Spleen (tissue), 11 donors: ENCODE measurements around the gene ARFIP1. TPM values are rescaled to one million over a fixed set of nuclear protein-coding genes. Genes with fewer than 3 reads are reported as not detected.

ENCODE experiments used
- DNase-seq: peaks from one replicate; pipeline ENCODE4 v3.0.0-alpha.2; 2020
- H3K27ac ChIP-seq, 8 donors: fragments of 200-600 bp; sonication (generic) in 7 of 8; 1 replicate in 4 of 8; 2 replicates in 4 of 8; pipeline versions ENCODE4 v1.5.0 to v1.8.0; 2016 to 2021; ENCODE audit warnings: inconsistent platforms in 4 of 8, mild to moderate bottlenecking in 4 of 8, moderate library complexity in 1 of 8
- H3K27me3 ChIP-seq, 7 donors: fragments of 200-600 bp; sonication (generic) in 6 of 7; replicated peaks in 1 of 7; 1 replicate in 4 of 7; 2 replicates in 3 of 7; pipeline versions ENCODE4 v1.5.0 to v1.8.0; 2016 to 2021; ENCODE audit warnings: inconsistent platforms in 3 of 7, mild to moderate bottlenecking in 1 of 7
- H3K36me3 ChIP-seq, 6 donors: fragments of 200-600 bp; sonication (generic) in 5 of 6; 1 replicate in 4 of 6; 2 replicates in 2 of 6; pipeline versions ENCODE4 v1.5.0 to v1.8.0; 2016 to 2021; ENCODE audit warnings: inconsistent platforms in 2 of 6
- H3K4me1 ChIP-seq, 6 donors: fragments of 200-600 bp; sonication (generic) in 5 of 6; 1 replicate in 3 of 6; 2 replicates in 3 of 6; pipeline versions ENCODE4 v1.5.0 to v1.8.0; 2016 to 2021; ENCODE audit warnings: inconsistent platforms in 3 of 6
- H3K4me3 ChIP-seq, 8 donors: fragments of 200-600 bp; sonication (generic) in 7 of 8; 1 replicate in 4 of 8; 2 replicates in 4 of 8; pipeline versions ENCODE4 v1.5.0 to v1.8.0; 2016 to 2021; ENCODE audit warnings: inconsistent platforms in 4 of 8, mild to moderate bottlenecking in 4 of 8, moderate library complexity in 2 of 8
- H3K9me3 ChIP-seq, 8 donors: fragments of 200-600 bp; sonication (generic) in 7 of 8; 1 replicate in 4 of 8; 2 replicates in 4 of 8; pipeline versions ENCODE4 v1.5.0 to v1.8.0; 2016 to 2021; ENCODE audit warnings: inconsistent platforms in 4 of 8
- POLR2A ChIP-seq, 3 donors: fragments of 450-650 bp; IDR thresholded peaks; one replicate each; pipeline ENCODE4 v1.5.1; 2017; ENCODE audit warnings: antibody characterized with exemption in 3 of 3, mild to moderate bottlenecking in 1 of 3
- POLR2AphosphoS5 ChIP-seq, 3 donors: sonication (generic); formaldehyde crosslinking; IDR thresholded peaks; one replicate each; pipeline ENCODE4 v1.5.1; 2017; ENCODE audit warnings: antibody characterized with exemption in 3 of 3
- WGBS, 5 donors: extraction: QIAGEN DNeasy Blood & Tissue Kit in 3 of 5; methylation state at CpG; one replicate each; pipeline versions ENCODE4 v1.1.5 to v1.1.7; 2013 to 2018; 5-methylcytosine and 5-hydroxymethylcytosine counted together
- intact Hi-C: fragments of 100-400 bp; cut with DNase I; formaldehyde crosslinking; loops from one replicate; pipeline ENCODE4 v1.15.0; 2023; ENCODE audit warnings: low total_unique reads
- polyA plus RNA-seq, 3 donors: library from polyadenylated mRNA; stranded (reverse); fragments of 200-250 nt; gene quantifications; one replicate each; pipeline ENCODE4 v1.2.1, GENCODE V29; 2013
- total RNA-seq, 7 donors: library from RNA; depleted of rRNA in 3 of 7; stranded (reverse); fragments of >200 nt in 3 of 7; fragmentation: NEBNext Ultra II Directional in 4 of 7; extraction: Animal tissue kit (Norgen Biotek cat#: 25700) in 4 of 7; gene quantifications; one replicate each; pipeline versions ENCODE4 v1.1.0 to v1.2.1, GENCODE V29; 2016 to 2021
- TF ChIP-seq, protein P1 (sequence below), 11 experiments: fragments of 200-600 bp in 7 of 11; fragments of 450-650 bp in 4 of 11; sonication (generic) in 4 of 11; IDR thresholded peaks in 8 of 11; conservative IDR thresholded peaks in 3 of 11; 1 replicate in 7 of 11; 2 replicates in 4 of 11; pipeline versions ENCODE4 v1.4.0 to v1.8.0; 2016 to 2021; ENCODE audit warnings: antibody characterized with exemption in 11 of 11, inconsistent platforms in 4 of 11, mild to moderate bottlenecking in 1 of 11
- donor health status: healthy with polysubstance abuse.
- donor health status: DM: no; HTN: no; CAD: no; lungs with moderate emphysema.
- donor health status: DM: no; HTN: no; CAD: no.
- donor health status: Bipolar disorder and iron deficiency.
- donor health status: healthy.
- donor health status: DM: no; HTN: no; CAD: no.
- donor health status: DM: yes; HTN: yes; CAD: no.

The ARFIP1 gene
- total and polyA plus RNA-seq, 10 donors: 13.9 to 35.0 (median 26.8) TPM

DNA sequence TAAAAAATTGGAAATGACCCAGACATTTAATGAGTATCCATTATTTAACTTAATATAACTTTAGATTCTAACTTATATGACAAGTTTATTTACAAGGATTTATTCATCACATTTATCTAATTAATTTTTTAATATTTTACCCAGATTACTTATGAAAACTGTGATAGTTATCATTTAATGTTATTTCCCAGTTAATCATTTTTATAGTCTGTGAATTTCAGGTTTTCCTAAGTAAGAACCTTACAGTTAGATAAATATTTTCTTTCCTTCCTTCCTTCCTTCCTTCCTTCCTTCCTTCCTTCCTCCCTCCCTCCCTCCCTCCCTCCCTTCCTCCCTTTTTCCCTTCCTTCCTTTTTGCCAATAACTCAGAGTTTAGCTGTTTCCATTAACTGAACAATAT lies 141.5 kb downstream of the ARFIP1 start:
- TF ChIP-seq, protein P1, sequence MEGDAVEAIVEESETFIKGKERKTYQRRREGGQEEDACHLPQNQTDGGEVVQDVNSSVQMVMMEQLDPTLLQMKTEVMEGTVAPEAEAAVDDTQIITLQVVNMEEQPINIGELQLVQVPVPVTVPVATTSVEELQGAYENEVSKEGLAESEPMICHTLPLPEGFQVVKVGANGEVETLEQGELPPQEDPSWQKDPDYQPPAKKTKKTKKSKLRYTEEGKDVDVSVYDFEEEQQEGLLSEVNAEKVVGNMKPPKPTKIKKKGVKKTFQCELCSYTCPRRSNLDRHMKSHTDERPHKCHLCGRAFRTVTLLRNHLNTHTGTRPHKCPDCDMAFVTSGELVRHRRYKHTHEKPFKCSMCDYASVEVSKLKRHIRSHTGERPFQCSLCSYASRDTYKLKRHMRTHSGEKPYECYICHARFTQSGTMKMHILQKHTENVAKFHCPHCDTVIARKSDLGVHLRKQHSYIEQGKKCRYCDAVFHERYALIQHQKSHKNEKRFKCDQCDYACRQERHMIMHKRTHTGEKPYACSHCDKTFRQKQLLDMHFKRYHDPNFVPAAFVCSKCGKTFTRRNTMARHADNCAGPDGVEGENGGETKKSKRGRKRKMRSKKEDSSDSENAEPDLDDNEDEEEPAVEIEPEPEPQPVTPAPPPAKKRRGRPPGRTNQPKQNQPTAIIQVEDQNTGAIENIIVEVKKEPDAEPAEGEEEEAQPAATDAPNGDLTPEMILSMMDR (IDR thresholded peaks at IDR 0.05 in 8 of 11, conservative IDR thresholded peaks at IDR 0.05 in 3 of 11): no peak
- no peak for TF ChIP-seq POLR2AphosphoS5 (IDR thresholded peaks at IDR 0.05)
- TF ChIP-seq POLR2A (IDR thresholded peaks at IDR 0.05): no peak
- H3K27me3 ChIP-seq: no peaks in the 10 kb centered on the region
- intact Hi-C loops: no loop called here

DNA sequence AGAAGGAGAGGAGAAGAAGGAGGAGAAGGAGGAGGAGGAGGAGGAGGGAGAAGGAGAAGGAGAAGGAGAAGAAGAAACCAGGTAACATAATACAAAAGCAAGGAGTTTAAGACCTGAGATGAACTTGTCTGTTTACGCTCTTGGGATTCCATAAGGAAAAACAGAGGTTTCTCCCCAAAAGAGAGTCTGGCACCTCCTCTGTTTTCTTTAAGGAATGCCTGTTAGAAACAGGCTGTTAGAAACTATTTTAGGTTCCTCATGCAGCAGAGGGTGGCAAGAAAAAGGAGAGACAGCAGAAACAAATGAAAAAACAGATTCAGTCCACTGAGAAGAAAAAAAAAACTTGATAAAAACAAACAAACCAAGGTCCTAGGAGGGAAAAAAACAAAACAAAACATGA lies 146.1 kb downstream of the ARFIP1 start:
- intact Hi-C loops: no loop called here
- Histone ChIP-seq H3K27ac (no peak overlapping the region), H3K4me1 (no peaks in the 10 kb centered on the region), H3K36me3 (no peaks in the 10 kb centered on the region), H3K4me3 (no peak overlapping the region), H3K9me3 (peaks cover 0 to 8% (median 4%) of the 10 kb centered on the region in 8 donors), H3K27me3 (no peaks in the 10 kb centered on the region)
- TF ChIP-seq POLR2A (IDR thresholded peaks at IDR 0.05): no peak
- TF ChIP-seq, protein P1 (IDR thresholded peaks at IDR 0.05 in 8 of 11, conservative IDR thresholded peaks at IDR 0.05 in 3 of 11): no peak
- TF ChIP-seq POLR2AphosphoS5 (IDR thresholded peaks at IDR 0.05): no peak
- DNase-seq: no peak
- 85 to 100% (median 93%) methylated on average over 1 of the region's 1 CpG for WGBS, 5 donors

More for the DNA sequence above, 141.5 kb downstream of the ARFIP1 start:
- H3K36me3 ChIP-seq: no peaks in the 10 kb centered on the region
- H3K27ac ChIP-seq: no peak overlapping the region
- DNase-seq: no peak
- H3K9me3 ChIP-seq: peaks cover 0 to 30% (median 23%) of the 10 kb centered on the region in 8 donors
- H3K4me1 ChIP-seq: no peaks in the 10 kb centered on the region
- H3K4me3 ChIP-seq: no peak overlapping the region

DNA sequence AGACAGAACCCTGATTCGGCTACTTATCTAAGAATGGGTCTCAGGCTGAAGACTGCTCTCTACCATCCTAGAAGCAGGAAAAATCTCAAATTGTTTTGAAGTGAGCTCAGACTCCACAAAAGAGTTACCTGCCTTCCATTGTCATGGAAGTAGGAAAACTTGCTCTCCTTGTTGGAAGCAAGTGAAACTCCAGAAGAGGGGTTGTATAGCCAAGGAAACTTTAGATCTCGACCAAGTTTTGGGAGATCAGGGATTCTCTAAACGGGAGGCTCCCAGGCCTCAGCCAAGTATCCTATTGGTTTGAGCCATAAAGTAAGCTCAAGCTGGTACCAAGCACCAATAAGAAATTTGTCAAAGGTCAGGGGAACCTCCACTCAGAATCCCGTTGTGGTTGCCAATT lies 147.2 kb downstream of the ARFIP1 start:
- intact Hi-C loops: no loop called here
- Histone ChIP-seq H3K36me3 (no peaks in the 10 kb centered on the region), H3K9me3 (no peaks in the 10 kb centered on the region), H3K4me3 (no peak overlapping the region), H3K27ac (no peak overlapping the region), H3K4me1 (no peaks in the 10 kb centered on the region), H3K27me3 (no peaks in the 10 kb centered on the region)
- TF ChIP-seq, protein P1 (IDR thresholded peaks at IDR 0.05 in 8 of 11, conservative IDR thresholded peaks at IDR 0.05 in 3 of 11): no peak
- TF ChIP-seq POLR2A (IDR thresholded peaks at IDR 0.05) (no peak), POLR2AphosphoS5 (IDR thresholded peaks at IDR 0.05) (no peak)
- DNase-seq: no peak
- WGBS, 5 donors: 85 to 94% (median 91%) methylated on average over 4 of the region's 4 CpGs

DNA sequence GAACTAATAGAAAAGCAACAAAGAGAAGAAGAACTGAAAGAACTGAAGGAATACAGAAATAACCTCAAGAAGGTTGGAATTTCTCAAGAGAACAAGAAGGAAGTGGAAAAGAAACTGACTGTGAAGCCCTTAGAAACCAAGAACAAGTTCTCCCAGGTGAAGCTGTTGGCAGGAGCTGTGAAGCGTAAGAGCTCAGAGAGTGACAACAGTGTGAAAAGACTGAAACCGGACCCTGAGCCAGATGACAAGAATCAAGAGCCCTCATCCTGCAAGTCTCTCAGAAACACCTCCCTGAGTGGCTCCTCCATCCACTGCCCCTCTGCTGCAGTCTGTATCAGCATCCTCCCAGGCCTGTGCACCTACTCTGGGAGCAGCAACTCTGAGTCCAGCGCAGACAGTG lies 148.0 kb downstream of the ARFIP1 start:
- DNase-seq: no peak
- intact Hi-C loops: no loop called here
- 78 to 91% (median 83%) methylated on average over 3 of the region's 3 CpGs for WGBS, 5 donors
- Histone ChIP-seq H3K4me3 (no peak overlapping the region), H3K9me3 (no peaks in the 10 kb centered on the region), H3K27ac (no peak overlapping the region), H3K27me3 (no peaks in the 10 kb centered on the region), H3K36me3 (no peaks in the 10 kb centered on the region), H3K4me1 (no peaks in the 10 kb centered on the region)
- TF ChIP-seq POLR2AphosphoS5 (IDR thresholded peaks at IDR 0.05) (no peak), POLR2A (IDR thresholded peaks at IDR 0.05) (no peak)
- TF ChIP-seq, protein P1 (IDR thresholded peaks at IDR 0.05 in 8 of 11, conservative IDR thresholded peaks at IDR 0.05 in 3 of 11): no peak
